OCI-LY3 (cell line): ENCODE measurements around the gene ST6GALNAC1.

Experiments used
- H2AFZ ChIP-seq: fragments of 200-600, 300-600 bp; shearing (Covaris generic); 2 replicates; pipeline ENCODE4 v1.6.0; 2014; ENCODE audit warnings: antibody characterized with exemption, low read depth, low read length
- H3K27ac ChIP-seq: fragments of 200-600, 300-600 bp; sonication (generic); 2 replicates; pipeline ENCODE4 v1.5.1; 2014; ENCODE audit warnings: mild to moderate bottlenecking, low read length, moderate library complexity, mixed read lengths
- H3K27me3 ChIP-seq: fragments of 200-600, 300-600 bp; sonication (generic); 2 replicates; pipeline ENCODE4 v1.6.1; 2014; ENCODE audit warnings: low read depth, low read length, mixed read lengths
- H3K36me3 ChIP-seq: fragments of 200-600, 300-600 bp; sonication (generic); replicated peaks from 2 replicates; pipeline ENCODE3; 2014; ENCODE audit warnings: low read depth, low read length, mixed read lengths
- H3K4me1 ChIP-seq: fragments of 300-600, 200-600 bp; sonication (generic); 2 replicates; pipeline ENCODE4 v1.6.1; 2014; ENCODE audit warnings: low read length, mixed read lengths
- H3K4me2 ChIP-seq: fragments of 200-600, 300-600 bp; sonication (generic); 2 replicates; pipeline ENCODE4 v1.6.1; 2014; ENCODE audit warnings: low read length, mixed read lengths
- H3K4me3 ChIP-seq: fragments of 300-600, 200-600 bp; sonication (generic); 2 replicates; pipeline ENCODE4 v1.5.1; 2014; ENCODE audit warnings: antibody characterized with exemption, mild to moderate bottlenecking, low read length, moderate library complexity
- H3K79me2 ChIP-seq: fragments of 300-600, 200-600 bp; shearing (Covaris generic); 2 replicates; pipeline ENCODE4 v1.6.1; 2014; ENCODE audit warnings: mild to moderate bottlenecking, low read length, mixed read lengths
- H3K9ac ChIP-seq: fragments of 300-600, 200-600 bp; shearing (Covaris generic); 2 replicates; pipeline ENCODE4 v1.6.0; 2014; ENCODE audit warnings: mild to moderate bottlenecking, low read length, moderate library complexity
- H3K9me3 ChIP-seq: fragments of 200-600, 300-600 bp; shearing (Covaris generic); 2 replicates; pipeline ENCODE4 v1.6.1; 2014; ENCODE audit warnings: low read length, mixed read lengths; ENCODE audit not compliant: insufficient read depth
- H4K20me1 ChIP-seq: fragments of 200-600, 300-600 bp; sonication (generic); 2 replicates; pipeline ENCODE4 v1.6.1; 2016; ENCODE audit warnings: low read length, mixed read lengths; ENCODE audit not compliant: insufficient read depth
- CTCF ChIP-seq: fragments of 200-600, 300-600 bp; sonication (generic); IDR thresholded peaks from 2 replicates; pipeline ENCODE4 v1.5.1; 2014; ENCODE audit warnings: antibody characterized with exemption, low read length, low read depth
- EZH2phosphoT487 ChIP-seq: fragments of 200-600 bp; shearing (Covaris generic); IDR thresholded peaks from 2 replicates; pipeline ENCODE4 v1.6.1; 2018; ENCODE audit warnings: antibody characterized with exemption, mixed run types, low read depth

ST6GALNAC1 gene

GRCh38 chr17:76646712-76647111 lies 3.2 kb upstream of the ST6GALNAC1 start:
- no peaks in the 10 kb centered on the region for H3K79me2 ChIP-seq
- H3K27me3 ChIP-seq, result peaks cover 25% of the 10 kb centered on the region
- TF ChIP-seq CTCF, result no peak
- no peak for TF ChIP-seq EZH2phosphoT487
- no peak overlapping the region for H3K4me2 ChIP-seq
- H3K4me1 ChIP-seq, result peaks cover under 1% of the 10 kb centered on the region; the same call in 1 of the 2 replicates
- no peak overlapping the region for H3K9ac ChIP-seq
- no peaks in the 10 kb centered on the region for H3K9me3 ChIP-seq
- H3K27ac ChIP-seq, result no peak overlapping the region
- H3K4me3 ChIP-seq, result no peak overlapping the region
- no peaks in the 10 kb centered on the region for H3K36me3 ChIP-seq
- H4K20me1 ChIP-seq, result no peaks in the 10 kb centered on the region
- H2AFZ ChIP-seq, result no peak overlapping the region

- Histone ChIP-seq H3K9me3 (no peaks in the 10 kb centered on the region), H3K4me3 (no peak overlapping the region), H3K4me2 (no peak overlapping the region), H3K79me2 (no peaks in the 10 kb centered on the region), H3K9ac (no peak overlapping the region), H2AFZ (no peak overlapping the region), H3K27me3 (peaks cover 24% of the 10 kb centered on the region), H3K27ac (no peak overlapping the region), H4K20me1 (no peaks in the 10 kb centered on the region), H3K36me3 (no peaks in the 10 kb centered on the region), H3K4me1 (peaks cover 13% of the 10 kb centered on the region)
- no peak for TF ChIP-seq EZH2phosphoT487
- TF ChIP-seq CTCF, result no peak
Measured at GRCh38 chr17:76645481-76645880, 1.9 kb upstream of the ST6GALNAC1 start.

- Histone ChIP-seq H3K27me3 (peaks cover 24% of the 10 kb centered on the region), H3K4me3 (no peak overlapping the region), H3K79me2 (no peaks in the 10 kb centered on the region), H4K20me1 (no peaks in the 10 kb centered on the region), H3K4me1 (peaks cover 16% of the 10 kb centered on the region), H2AFZ (no peak overlapping the region), H3K4me2 (no peak overlapping the region), H3K36me3 (no peaks in the 10 kb centered on the region), H3K9ac (no peak overlapping the region), H3K27ac (no peak overlapping the region), H3K9me3 (no peaks in the 10 kb centered on the region)
- TF ChIP-seq CTCF (no peak), EZH2phosphoT487 (no peak)
Measured at GRCh38 chr17:76644995-76645394, 1.4 kb upstream of the ST6GALNAC1 start.

- Histone ChIP-seq H3K4me2 (no peak overlapping the region), H2AFZ (no peak overlapping the region), H3K36me3 (no peaks in the 10 kb centered on the region), H3K9me3 (no peaks in the 10 kb centered on the region), H3K27me3 (peaks cover 27% of the 10 kb centered on the region), H3K27ac (no peak overlapping the region), H4K20me1 (no peaks in the 10 kb centered on the region), H3K4me1 (peaks cover 16% of the 10 kb centered on the region), H3K79me2 (no peaks in the 10 kb centered on the region), H3K4me3 (no peak overlapping the region), H3K9ac (no peak overlapping the region)
- TF ChIP-seq EZH2phosphoT487 (no peak), CTCF (no peak)
Measured at GRCh38 chr17:76642994-76643393, 563 bp downstream of the ST6GALNAC1 start.
